Measurements from ENCODE around the gene IGSF10.
"Not testable (repeated sequence)": the region's sequence is repeated elsewhere in the genome, so short reads cannot be mapped to it uniquely, and the experiment has no call there.

IGSF10 gene

GRCh38 chr3:151460774-151461450 lies at the start of gene IGSF10:
Gene IGSF10 (minus strand): TSS chr3:151461061. CDS start chr3:151458709, 2,352 bp downstream.
- DNase-seq (ENCODE audit: low read depth in 1 of 2, low spot score in 1 of 2): no peak

- not testable (repeated sequence) for DNase-seq (ENCODE audit: low read depth in 1 of 2, low spot score in 1 of 2)
These were observed 48.7 kb upstream of the IGSF10 start for GRCh38 chr3:151509468-151510135.

- DNase-seq (ENCODE audit: low read depth in 1 of 2, low spot score in 1 of 2): no peak
These were observed 43.7 kb upstream of the IGSF10 start for GRCh38 chr3:151504606-151505005.

GRCh38 chr3:151503074-151503473 lies 42.2 kb upstream of the IGSF10 start:
- DNase-seq (ENCODE audit: low read depth in 1 of 2, low spot score in 1 of 2): no peak

- DNase-seq (ENCODE audit: low read depth in 1 of 2, low spot score in 1 of 2): no peak
These were observed 41.2 kb upstream of the IGSF10 start for GRCh38 chr3:151501923-151502632.

- DNase-seq (ENCODE audit: low read depth in 1 of 2, low spot score in 1 of 2): no peak
These were observed 40.5 kb upstream of the IGSF10 start for GRCh38 chr3:151501171-151501922.

GRCh38 chr3:151499168-151499567 lies 38.3 kb upstream of the IGSF10 start:
- no peak for DNase-seq (ENCODE audit: low read depth in 1 of 2, low spot score in 1 of 2)

- DNase-seq (ENCODE audit: low read depth in 1 of 2, low spot score in 1 of 2): no peak
These were observed 30.7 kb upstream of the IGSF10 start for GRCh38 chr3:151491525-151491924.

GRCh38 chr3:151487833-151488232 lies 27.0 kb upstream of the IGSF10 start:
- not testable (repeated sequence) for DNase-seq (ENCODE audit: low read depth in 1 of 2, low spot score in 1 of 2)

- DNase-seq (ENCODE audit: low read depth in 1 of 2, low spot score in 1 of 2): no peak
These were observed 23.2 kb upstream of the IGSF10 start for GRCh38 chr3:151483961-151484520.

- no peak for DNase-seq (ENCODE audit: low read depth in 1 of 2, low spot score in 1 of 2)
These were observed 22.6 kb upstream of the IGSF10 start for GRCh38 chr3:151483488-151483887.

GRCh38 chr3:151480492-151480891 lies 19.6 kb upstream of the IGSF10 start:
- no peak for DNase-seq (ENCODE audit: low read depth in 1 of 2, low spot score in 1 of 2)

- no peak for DNase-seq (ENCODE audit: low read depth in 1 of 2, low spot score in 1 of 2)
These were observed 18.6 kb upstream of the IGSF10 start for GRCh38 chr3:151479452-151479851.

GRCh38 chr3:151478335-151478697 lies 17.5 kb upstream of the IGSF10 start:
- no peak for DNase-seq (ENCODE audit: low read depth in 1 of 2, low spot score in 1 of 2)

GRCh38 chr3:151477591-151478334 lies 16.9 kb upstream of the IGSF10 start:
- no peak for DNase-seq (ENCODE audit: low read depth in 1 of 2, low spot score in 1 of 2)

- DNase-seq (ENCODE audit: low read depth in 1 of 2, low spot score in 1 of 2): no peak
These were observed 15.6 kb upstream of the IGSF10 start for GRCh38 chr3:151476344-151477018.

GRCh38 chr3:151468284-151468917 lies 7.5 kb upstream of the IGSF10 start:
- DNase-seq (ENCODE audit: low read depth in 1 of 2, low spot score in 1 of 2): no peak

GRCh38 chr3:151467069-151467468 lies 6.2 kb upstream of the IGSF10 start:
- no peak for DNase-seq (ENCODE audit: low read depth in 1 of 2, low spot score in 1 of 2)

GRCh38 chr3:151462991-151463390 lies 2.1 kb upstream of the IGSF10 start:
- no peak for DNase-seq (ENCODE audit: low read depth in 1 of 2, low spot score in 1 of 2)
